HL-60 (cell line): ENCODE data around the gene USP32.
"Not testable (repeated sequence)": the region's sequence is repeated elsewhere in the genome, so short reads cannot be mapped to it uniquely, and the experiment has no call there.

Experiments used
- DNase-seq, 2 experiments: peaks; one replicate each; pipeline ENCODE4 v3.0.0-alpha.2; 2010 to 2020; ENCODE audit warnings: low read depth in 1 of 2, low spot score in 1 of 2
- H3K27ac ChIP-seq: fragments of 250-450 bp; sonication (Bioruptor Pico); replicated peaks from 2 replicates; pipeline ENCODE4 v1.5.1; 2020; ENCODE audit warnings: mild to moderate bottlenecking, moderate library complexity
- H3K27me3 ChIP-seq: fragments of 250-450 bp; sonication (Bioruptor Pico); 2 replicates; pipeline ENCODE4 v1.5.1; 2021; ENCODE audit warnings: mild to moderate bottlenecking, moderate library complexity; ENCODE audit not compliant: insufficient read depth, poor library complexity, severe bottlenecking
- H3K4me3 ChIP-seq: replicated peaks from 2 replicates; pipeline ENCODE4 v1.5.1; 2011; ENCODE audit warnings: mild to moderate bottlenecking, control low read depth, low read length; ENCODE audit not compliant: insufficient read depth
- CTCF ChIP-seq: IDR thresholded peaks from one replicate; pipeline ENCODE4 v1.5.1; 2011; ENCODE audit warnings: low read length, control low read depth, inconsistent platforms; ENCODE audit not compliant: insufficient read depth
- GABPA ChIP-seq: IDR thresholded peaks from 2 replicates; pipeline ENCODE4 v1.6.1; 2012; ENCODE audit warnings: low read depth
- POLR2AphosphoS5 ChIP-seq: IDR thresholded peaks from 2 replicates; pipeline ENCODE4 v1.6.1; 2012; ENCODE audit warnings: low read depth
- REST ChIP-seq: IDR thresholded peaks from 2 replicates; pipeline ENCODE4 v1.6.1; 2012; ENCODE audit warnings: low read depth; ENCODE audit not compliant: insufficient replicate concordance
- SPI1 ChIP-seq: IDR thresholded peaks from 2 replicates; pipeline ENCODE4 v1.6.1; 2012; ENCODE audit warnings: low read depth, mild to moderate bottlenecking, borderline replicate concordance

Gene USP32

GRCh38 chr17:60352071-60352470, 39.9 kb downstream of the USP32 start:
- no peak for DNase-seq
- no peak overlapping the region for H3K4me3 ChIP-seq
- no peak for TF ChIP-seq CTCF
- TF ChIP-seq SPI1 = no peak
- no peaks in the 10 kb centered on the region for H3K27me3 ChIP-seq
- H3K27ac ChIP-seq = no peak overlapping the region

GRCh38 chr17:60351012-60351695, 40.8 kb downstream of the USP32 start:
- DNase-seq = no peak
- Histone ChIP-seq H3K27me3 (no peaks in the 10 kb centered on the region), H3K27ac (no peak overlapping the region), H3K4me3 (no peak overlapping the region)
- no peak for TF ChIP-seq SPI1
- TF ChIP-seq GABPA = no peak
- TF ChIP-seq CTCF = no peak
- TF ChIP-seq POLR2AphosphoS5 = no peak
- TF ChIP-seq REST = no peak

- Histone ChIP-seq H3K27ac (no peak overlapping the region), H3K27me3 (no peaks in the 10 kb centered on the region), H3K4me3 (no peak overlapping the region)
- no peak for DNase-seq
- TF ChIP-seq POLR2AphosphoS5 (no peak), GABPA (no peak), REST (no peak), CTCF (no peak), SPI1 (no peak)
Observed at GRCh38 chr17:60348616-60349015, 43.3 kb downstream of the USP32 start.

GRCh38 chr17:60345233-60345632, 46.7 kb downstream of the USP32 start:
- no peak overlapping the region for H3K4me3 ChIP-seq
- no peak for DNase-seq
- TF ChIP-seq REST (no peak), SPI1 (no peak), POLR2AphosphoS5 (no peak), GABPA (no peak), CTCF (no peak)
- H3K27me3 ChIP-seq = no peaks in the 10 kb centered on the region
- no peak overlapping the region for H3K27ac ChIP-seq

GRCh38 chr17:60342492-60342891, 49.4 kb downstream of the USP32 start:
- not testable (repeated sequence) for H3K27ac ChIP-seq, DNase-seq, H3K4me3 ChIP-seq, H3K27me3 ChIP-seq
